GM19328 (cell line): ENCODE data around the gene KIAA1328.

Experiments
- ATAC-seq: cut with Tn5 transposase; IDR thresholded peaks from one replicate; pipeline ENCODE4 v1.9.1; 2021; ENCODE audit warnings: mild to moderate bottlenecking, moderate library complexity; ENCODE audit not compliant: unreplicated experiment

KIAA1328 gene

GRCh38 chr18:37249171-37249886, 420.4 kb downstream of the KIAA1328 start:
- no peak for ATAC-seq

- no peak for ATAC-seq
Observed at GRCh38 chr18:37249895-37250618, 421.1 kb downstream of the KIAA1328 start.

- ATAC-seq = no peak
Observed at GRCh38 chr18:37251679-37252078, 422.8 kb downstream of the KIAA1328 start.

- no peak for ATAC-seq
Observed at GRCh38 chr18:37252342-37252741, 423.4 kb downstream of the KIAA1328 start.

- ATAC-seq = no peak
Observed at GRCh38 chr18:37252854-37253393, 424.0 kb downstream of the KIAA1328 start.

GRCh38 chr18:37253394-37254235, 424.7 kb downstream of the KIAA1328 start:
- ATAC-seq = no peak

GRCh38 chr18:37254236-37254754, 425.4 kb downstream of the KIAA1328 start:
- ATAC-seq = no peak

GRCh38 chr18:37254973-37255372, 426.0 kb downstream of the KIAA1328 start:
- ATAC-seq = no peak

- no peak for ATAC-seq
Observed at GRCh38 chr18:37258131-37258530, 429.2 kb downstream of the KIAA1328 start.

GRCh38 chr18:37258819-37259218, 429.9 kb downstream of the KIAA1328 start:
- no peak for ATAC-seq

GRCh38 chr18:37259711-37260110, 430.8 kb downstream of the KIAA1328 start:
- no peak for ATAC-seq

GRCh38 chr18:37260367-37261093, 431.6 kb downstream of the KIAA1328 start:
- ATAC-seq = no peak

- ATAC-seq = no peak
Observed at GRCh38 chr18:37261246-37261840, 432.4 kb downstream of the KIAA1328 start.

GRCh38 chr18:37261988-37262387, 433.1 kb downstream of the KIAA1328 start:
- no peak for ATAC-seq

- no peak for ATAC-seq
Observed at GRCh38 chr18:37264956-37265355, 436.0 kb downstream of the KIAA1328 start.

- ATAC-seq = no peak
Observed at GRCh38 chr18:37265382-37265781, 436.5 kb downstream of the KIAA1328 start.

GRCh38 chr18:37266290-37266689, 437.4 kb downstream of the KIAA1328 start:
- no peak for ATAC-seq

- no peak for ATAC-seq
Observed at GRCh38 chr18:37270038-37270665, 441.2 kb downstream of the KIAA1328 start.

GRCh38 chr18:37270666-37271052, 441.7 kb downstream of the KIAA1328 start:
- ATAC-seq = no peak
